ENCODE data around the gene ZAR1L.

- TF ChIP-seq CTCF (conservative IDR thresholded peaks at IDR 0.05) (no peak), ZFX (IDR thresholded peaks at IDR 0.05) (no peak)
Measured at GRCh38 chr13:32253911-32254399, 61.2 kb downstream of the ZAR1L start.

Measured in C4-2B (cell line).